ENCODE measurements around the gene RAB39A.

RAB39A gene

DNA sequence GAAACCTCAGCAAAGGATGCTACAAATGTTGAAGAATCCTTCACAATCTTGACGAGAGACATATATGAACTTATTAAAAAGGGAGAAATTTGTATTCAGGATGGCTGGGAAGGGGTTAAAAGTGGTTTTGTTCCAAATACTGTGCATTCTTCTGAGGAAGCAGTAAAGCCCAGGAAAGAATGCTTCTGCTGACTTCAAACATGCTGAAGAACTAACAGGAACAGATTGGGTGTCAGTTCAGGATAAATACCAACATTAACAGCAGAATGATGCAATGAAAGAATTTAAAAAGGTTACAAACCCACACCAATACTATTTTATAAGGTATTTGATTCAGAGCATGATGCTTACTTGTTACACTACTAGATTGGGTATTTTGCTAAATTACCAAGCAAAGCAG, 33.9 kb downstream of the RAB39A start:
- no peak for DNase-seq (ENCODE audit: low read depth)

DNA sequence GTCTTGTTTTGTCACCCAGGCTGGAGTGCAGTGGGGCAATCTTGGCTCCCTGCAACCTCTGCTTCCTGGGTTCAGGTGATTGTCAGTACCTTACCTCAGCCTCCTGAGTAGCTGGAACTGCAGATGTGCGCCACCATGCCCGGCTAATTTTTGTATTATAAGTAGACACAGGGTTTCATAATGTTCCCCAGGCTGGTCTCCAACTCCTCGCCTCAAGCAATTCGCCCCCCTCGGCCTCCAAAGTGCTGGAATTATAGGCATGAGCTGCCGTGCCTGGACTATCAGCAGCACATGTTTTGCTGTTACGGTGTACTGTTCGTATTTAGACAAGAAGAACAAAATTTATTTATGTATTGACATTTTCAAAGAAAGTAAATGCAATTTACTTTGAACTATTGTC, 34.8 kb downstream of the RAB39A start:
- no peak for DNase-seq (ENCODE audit: low read depth)

DNA sequence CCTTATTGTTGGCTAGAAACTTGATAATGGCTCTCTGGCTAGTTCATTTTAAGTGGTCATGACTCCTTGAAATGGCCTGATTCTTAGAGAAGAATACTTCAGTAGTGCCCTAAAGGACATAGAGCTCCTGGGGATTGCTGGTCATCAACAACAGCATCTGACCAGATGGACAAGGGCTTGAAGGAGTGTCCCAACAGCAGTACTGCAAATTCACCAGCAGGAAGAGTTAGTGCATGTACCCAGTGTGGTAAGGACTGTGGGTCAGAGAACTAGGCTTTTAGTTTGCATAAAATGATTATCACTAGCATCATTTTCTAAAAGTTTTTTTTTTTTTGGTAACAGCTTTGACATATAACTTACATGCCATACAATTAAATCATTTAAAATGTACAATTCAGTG, 41.0 kb downstream of the RAB39A start:
- no peak for DNase-seq (ENCODE audit: low read depth)

- no peak for DNase-seq (ENCODE audit: low read depth)
Measured at GRCh38 chr11:107970049-107970448, 41.8 kb downstream of the RAB39A start.

DNA sequence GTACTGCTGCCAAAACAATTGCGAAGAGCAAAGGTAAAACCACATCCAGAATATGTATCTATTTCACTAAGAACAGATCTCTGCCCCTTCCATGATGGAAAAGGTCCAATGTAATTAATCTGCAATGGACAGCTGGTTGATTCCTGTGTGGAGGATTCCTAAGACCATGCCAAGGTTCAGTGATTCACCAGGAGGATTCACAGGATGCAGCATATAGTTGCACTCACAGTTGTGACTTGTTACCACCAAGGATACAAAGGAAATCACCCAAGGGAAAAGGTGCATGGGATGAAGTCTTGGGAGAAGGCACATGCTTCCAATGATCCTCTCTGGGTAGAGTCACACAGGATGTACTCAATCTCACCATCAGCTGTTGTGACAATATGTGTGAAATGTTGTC, 45.4 kb downstream of the RAB39A start:
- DNase-seq (ENCODE audit: low read depth), result no peak

DNA sequence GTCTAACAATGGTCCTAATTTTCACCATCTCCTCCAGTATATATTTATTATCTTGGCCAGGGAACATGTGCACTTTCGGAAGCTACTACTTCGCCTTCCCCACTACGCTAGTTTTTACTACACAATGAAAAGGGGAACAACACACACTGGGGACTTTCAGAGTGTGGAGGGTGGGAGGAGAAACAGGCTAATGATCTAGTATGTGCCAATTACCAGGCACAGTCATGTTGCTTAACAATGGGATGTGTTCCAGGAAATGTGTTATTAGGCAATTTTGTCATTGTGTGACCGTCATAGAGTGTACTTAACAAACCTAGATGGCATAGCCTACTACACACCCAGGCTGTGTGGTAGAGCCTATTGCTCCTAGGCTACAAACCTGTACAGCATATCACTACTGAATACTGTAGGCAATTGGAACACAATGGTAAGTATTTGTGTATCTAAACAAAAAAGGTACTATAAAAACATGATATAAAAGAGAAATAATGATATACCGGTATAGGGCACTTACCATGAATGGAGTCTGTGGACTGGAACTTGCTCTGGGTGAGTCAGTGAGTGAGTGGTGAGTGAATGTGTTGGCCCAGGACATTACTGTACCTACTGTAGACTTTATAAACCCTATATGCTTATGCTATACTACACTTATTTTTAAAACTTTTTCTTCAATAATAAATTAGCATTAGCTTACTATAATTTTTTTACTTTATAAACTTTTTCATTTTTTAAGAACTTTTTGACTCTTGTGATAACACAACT, 60.3 kb downstream of the RAB39A start:
- no peak for DNase-seq (ENCODE audit: low read depth)

DNA sequence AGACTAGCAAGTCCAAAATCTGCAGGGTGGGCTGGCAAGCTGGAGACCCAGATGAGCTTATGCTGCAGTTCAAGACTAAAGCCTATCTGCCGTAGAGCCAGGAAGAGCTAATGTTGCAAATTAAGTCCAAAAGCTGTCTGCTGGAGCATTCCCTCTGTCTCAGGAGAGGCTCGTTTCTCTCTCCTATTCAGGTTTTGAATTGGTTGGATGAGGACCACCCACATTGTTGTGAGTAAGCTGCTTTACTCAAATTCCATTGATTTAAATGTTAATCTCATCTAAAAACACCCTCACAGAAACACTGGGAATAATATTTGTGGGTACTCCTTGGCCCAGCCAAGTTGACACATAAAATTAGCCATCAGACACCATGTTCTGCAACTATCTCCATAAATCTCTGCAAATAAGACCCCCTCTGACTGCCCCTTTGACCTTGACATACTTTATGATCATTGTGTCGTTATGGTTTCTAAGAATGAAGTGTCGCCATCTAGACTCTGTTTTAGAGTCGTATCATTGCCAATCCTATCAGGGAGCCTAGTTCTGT, 63.7 kb downstream of the RAB39A start:
- no peak for DNase-seq (ENCODE audit: low read depth)

GRCh38 chr11:107996006-107996776, 67.9 kb downstream of the RAB39A start:
- no peak for DNase-seq (ENCODE audit: low read depth)

GRCh38 chr11:107998761-107999160, 70.5 kb downstream of the RAB39A start:
- no peak for DNase-seq (ENCODE audit: low read depth)

GRCh38 chr11:107999759-108000455, 71.7 kb downstream of the RAB39A start:
- no peak for DNase-seq (ENCODE audit: low read depth)

- no peak for DNase-seq (ENCODE audit: low read depth)
Measured at GRCh38 chr11:108002476-108002875, 74.2 kb downstream of the RAB39A start.

DNA sequence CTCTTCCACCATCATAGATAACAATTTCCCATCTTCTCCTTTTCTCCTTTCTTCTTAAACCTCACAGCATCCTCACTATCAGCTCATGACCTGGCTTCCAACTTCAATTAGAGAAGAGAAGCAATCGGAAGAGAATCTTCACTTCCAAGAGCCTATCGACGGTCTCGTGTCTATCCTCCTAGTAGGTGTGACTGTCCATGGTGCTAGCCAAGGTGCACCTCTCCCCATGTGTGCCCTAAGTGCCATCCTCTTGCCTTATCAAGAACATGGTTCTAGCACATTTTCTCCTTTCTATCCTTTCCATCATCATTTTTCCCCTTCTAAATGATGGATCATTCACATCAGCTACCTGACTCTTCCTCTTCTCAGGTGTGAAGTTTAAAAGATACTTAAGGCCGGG, 75.4 kb downstream of the RAB39A start:
- DNase-seq (ENCODE audit: low read depth), result no peak

DNA sequence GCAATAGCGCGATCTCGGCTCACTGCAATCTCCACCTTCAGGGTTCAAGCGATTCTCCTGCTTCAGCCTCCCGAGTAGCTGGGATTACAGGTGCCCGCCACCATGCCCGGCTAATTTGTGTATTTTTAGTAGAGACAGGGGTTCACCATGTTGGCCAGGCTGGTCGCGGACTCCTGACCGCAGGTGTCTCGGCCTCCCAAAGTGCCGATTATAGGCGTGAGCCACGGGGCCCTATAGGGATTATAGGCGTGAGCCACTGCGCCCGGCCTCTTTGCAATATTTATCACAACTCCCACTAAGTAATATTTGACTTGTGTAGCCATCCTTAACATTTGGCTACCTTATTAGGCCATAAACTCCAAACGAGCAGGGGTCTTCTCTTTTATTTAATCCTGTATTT, 79.6 kb downstream of the RAB39A start:
- DNase-seq (ENCODE audit: low read depth), result no peak

DNA sequence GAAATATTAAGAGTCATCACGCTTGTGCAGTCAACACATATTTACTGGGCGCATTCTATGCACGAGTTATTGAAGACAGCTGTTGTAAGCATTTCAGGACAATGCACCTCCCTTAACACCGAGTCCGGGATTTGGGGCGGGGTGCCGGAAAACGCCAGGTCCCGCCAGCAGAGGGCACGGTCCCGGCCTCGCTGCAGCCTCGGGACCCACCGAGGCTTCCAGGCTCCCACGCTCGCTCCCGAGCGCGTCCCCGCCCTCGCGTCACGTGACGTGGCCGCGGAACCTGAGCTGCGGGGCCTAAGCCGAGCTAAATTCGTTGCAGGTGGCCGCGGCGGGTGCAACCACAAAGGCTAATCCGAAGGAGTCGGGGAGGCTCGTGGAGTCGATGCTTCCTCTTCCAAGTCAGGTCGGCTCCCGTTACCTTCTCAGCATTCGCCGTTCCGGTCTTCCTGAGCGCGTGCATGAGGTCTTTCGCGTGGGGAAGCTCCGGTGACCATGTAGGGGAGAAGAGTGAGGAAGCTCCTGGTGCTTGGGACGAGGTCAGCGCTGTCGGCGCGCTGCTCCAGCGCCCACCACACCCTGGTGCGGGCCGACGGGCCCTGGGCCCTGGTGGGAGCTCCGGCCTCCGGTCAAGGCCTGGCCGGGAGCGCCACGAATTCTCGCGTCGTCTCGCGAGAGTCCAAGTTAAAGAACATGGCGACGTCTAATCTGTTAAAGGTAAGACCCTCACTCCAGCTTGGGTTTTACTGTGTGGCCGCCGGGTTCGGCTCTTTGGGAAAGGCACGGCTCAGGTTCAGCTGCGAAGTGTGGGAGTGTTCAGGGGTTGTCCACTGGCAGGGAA, 80.6 kb downstream of the RAB39A start, which contains the start of gene CUL5:
Gene CUL5 (plus strand): TSS at position 243 of the 841 bp plus-strand sequence. CDS start 451 bp downstream, at position 694.
- peak; percentile 75 for DNase-seq (ENCODE audit: low read depth)

DNA sequence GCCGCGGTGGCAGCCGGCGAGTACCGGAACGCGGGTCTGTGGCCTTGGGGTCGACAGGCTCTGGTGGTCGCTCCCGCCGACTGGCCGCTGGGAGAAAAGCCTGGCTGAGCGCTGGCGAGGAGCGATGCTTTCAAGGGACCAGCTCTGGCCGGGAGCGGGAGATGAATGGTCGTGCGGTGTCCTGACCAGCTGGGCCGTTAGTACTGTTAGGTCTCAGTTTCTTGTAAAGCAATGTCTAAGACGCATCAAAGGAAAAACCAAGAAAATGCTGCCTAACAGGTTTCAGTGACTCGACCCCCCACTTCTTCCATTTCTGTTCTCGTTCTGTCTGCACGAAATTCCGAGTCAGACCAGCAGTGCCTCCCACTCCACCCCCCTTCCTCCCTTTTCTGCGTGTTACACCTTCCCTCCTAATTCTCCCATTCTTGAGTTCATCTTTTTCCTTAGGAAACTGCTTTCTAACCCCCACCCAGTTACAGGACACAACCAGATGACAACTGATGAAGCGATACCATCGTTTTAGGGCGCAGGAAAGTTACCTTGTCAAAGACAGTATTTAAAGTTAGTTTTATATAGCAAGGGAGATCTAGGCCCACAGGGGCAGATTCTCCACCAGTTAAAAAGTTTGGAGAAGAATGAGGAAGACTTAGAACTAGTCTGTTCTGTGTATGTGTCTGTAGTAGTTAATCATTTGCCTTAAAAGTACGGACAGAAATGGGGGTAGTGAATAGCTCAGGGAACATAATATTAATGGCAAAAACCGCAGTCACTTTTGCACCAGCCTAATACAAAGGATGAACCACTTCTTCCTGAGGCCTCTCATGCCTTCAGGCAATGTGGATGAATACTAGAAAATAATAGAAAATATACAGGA, 81.5 kb downstream of the RAB39A start:
- no peak for DNase-seq (ENCODE audit: low read depth)

- DNase-seq (ENCODE audit: low read depth), result no peak
Measured at GRCh38 chr11:108012139-108012725, 84.0 kb downstream of the RAB39A start.

All from stimulated activated CD8-positive, alpha-beta memory T cell treated with anti-CD3 and anti-CD28 coated beads, Interleukin-15, amount 100 ng/mL, for 1 hour (primary cell).